HEK293 (cell line): ENCODE measurements around the gene REG3G.

Experiments used
- CTCF ChIA-PET: fragments of 350-600 bp; formaldehyde crosslinking; extraction: SDS; loops from one replicate; lab custom pipeline; 2021; ENCODE audit warnings: antibody characterized with exemption; lab: Yijun Ruan, JAX
- POLR2A ChIA-PET: fragments of 300-600 bp; formaldehyde crosslinking; extraction: SDS; loops from one replicate; lab custom pipeline; 2020; ENCODE audit warnings: antibody characterized with exemption, inconsistent platforms; lab: Yijun Ruan, JAX
- H3K27ac ChIP-seq: fragments of 200-500 bp; sonication (Bioruptor generic); 2 replicates; pipeline ENCODE4 v1.5.1; 2014; ENCODE audit warnings: low read depth, low read length, control low read depth, inconsistent platforms; ENCODE audit errors: extremely low read depth
- H3K36me3 ChIP-seq, 2 experiments: fragments of 200-500 bp in 1 of 2; sonication (Bioruptor generic) in 1 of 2; 1 replicate in 1 of 2; 2 replicates in 1 of 2; pipeline ENCODE4 v1.5.1; 2014 to 2017; ENCODE audit warnings: inconsistent platforms in 2 of 2, low read length in 2 of 2; ENCODE audit not compliant: control insufficient read depth in 2 of 2, insufficient read depth in 1 of 2
- H3K4me1 ChIP-seq: fragments of 200-500 bp; sonication (Bioruptor generic); 2 replicates; pipeline ENCODE4 v1.5.1; 2014; ENCODE audit warnings: mild to moderate bottlenecking, low read length, inconsistent platforms; ENCODE audit not compliant: control insufficient read depth, insufficient read depth
- H3K4me3 ChIP-seq: 2 replicates; pipeline ENCODE4 v1.5.1; 2011; ENCODE audit warnings: low read depth, mild to moderate bottlenecking, control low read depth, low read length, moderate library complexity
- H3K9me3 ChIP-seq: fragments of 200-500 bp; sonication (Bioruptor generic); 2 replicates; pipeline ENCODE4 v1.5.1; 2014; ENCODE audit warnings: low read depth, low read length, inconsistent platforms; ENCODE audit not compliant: control insufficient read depth, insufficient read depth
- HOXA7 ChIP-seq: sonication (generic); formaldehyde crosslinking; IDR thresholded peaks from 2 replicates; pipeline ENCODE4 v1.8.1; 2022; ENCODE audit warnings: missing genetic modification reagents, borderline replicate concordance
- INSM2 ChIP-seq: fragments of 450-650 bp; formaldehyde crosslinking; IDR thresholded peaks from 2 replicates; pipeline ENCODE4 v1.5.1; 2016; ENCODE audit warnings: missing biosample characterization, missing genetic modification characterization
- KLF1 ChIP-seq: fragments of 450-650 bp; formaldehyde crosslinking; IDR thresholded peaks from 2 replicates; pipeline ENCODE4 v1.5.1; 2016; ENCODE audit warnings: missing biosample characterization, missing genetic modification characterization
- SCRT2 ChIP-seq: fragments of 450-650 bp; formaldehyde crosslinking; IDR thresholded peaks from 2 replicates; pipeline ENCODE4 v1.5.1; 2016; ENCODE audit warnings: missing biosample characterization, missing genetic modification characterization
- ZBTB11 ChIP-seq: fragments of 450-650 bp; formaldehyde crosslinking; conservative IDR thresholded peaks from 2 replicates; pipeline ENCODE4 v1.5.1; 2016; ENCODE audit warnings: low read depth, missing biosample characterization, missing genetic modification characterization
- ZEB2 ChIP-seq: fragments of 450-650 bp; formaldehyde crosslinking; IDR thresholded peaks from 2 replicates; pipeline ENCODE4 v1.5.1; 2016; ENCODE audit warnings: missing biosample characterization, missing genetic modification characterization
- ZNF16 ChIP-seq: fragments of 450-650 bp; formaldehyde crosslinking; IDR thresholded peaks from 2 replicates; pipeline ENCODE4 v1.5.1; 2016; ENCODE audit warnings: low read depth, missing biosample characterization, missing genetic modification characterization
- ZNF311 ChIP-seq: fragments of 450-650 bp; formaldehyde crosslinking; IDR thresholded peaks from 2 replicates; pipeline ENCODE4 v1.5.1; 2017; ENCODE audit warnings: missing biosample characterization, missing genetic modification characterization, borderline replicate concordance
- ZNF561 ChIP-seq: fragments of 450-650 bp; IDR thresholded peaks from 2 replicates; pipeline ENCODE4 v1.5.1; 2018; ENCODE audit warnings: missing biosample characterization, missing genetic modification characterization, borderline replicate concordance
- ZNF639 ChIP-seq: fragments of 450-650 bp; formaldehyde crosslinking; IDR thresholded peaks from 2 replicates; pipeline ENCODE4 v1.5.1; 2016; ENCODE audit warnings: missing biosample characterization, missing genetic modification characterization
- ZNF660 ChIP-seq: fragments of 450-650 bp; IDR thresholded peaks from 2 replicates; pipeline ENCODE4 v1.5.1; 2018; ENCODE audit warnings: missing biosample characterization, mild to moderate bottlenecking, missing genetic modification characterization
- ZSCAN16 ChIP-seq: fragments of 450-650 bp; formaldehyde crosslinking; IDR thresholded peaks from 2 replicates; pipeline ENCODE4 v1.5.1; 2016; ENCODE audit warnings: missing biosample characterization, missing genetic modification characterization
- ZSCAN23 ChIP-seq: fragments of 450-650 bp; formaldehyde crosslinking; IDR thresholded peaks from 2 replicates; pipeline ENCODE4 v1.5.1; 2016; ENCODE audit warnings: missing biosample characterization, missing genetic modification characterization
- ZSCAN30 ChIP-seq: fragments of 450-650 bp; IDR thresholded peaks from 2 replicates; pipeline ENCODE4 v1.5.1; 2018; ENCODE audit warnings: missing biosample characterization, mild to moderate bottlenecking, missing genetic modification characterization, moderate library complexity

REG3G gene

GRCh38 chr2:79005216-79005615, 20.3 kb upstream of the REG3G start:
- H3K27ac ChIP-seq: no peak overlapping the region
- H3K4me3 ChIP-seq: no peak overlapping the region
- no peak for TF ChIP-seq ZNF639
- TF ChIP-seq ZNF660: no peak
- TF ChIP-seq ZSCAN23 (tag by site-specific recombination): no peak
- no peak for TF ChIP-seq ZBTB11 (tag by site-specific recombination)
- TF ChIP-seq ZEB2 (tag by site-specific recombination): no peak
- TF ChIP-seq ZNF16 (tag by site-specific recombination): no peak
- no peaks in the 10 kb centered on the region for H3K4me1 ChIP-seq
- H3K9me3 ChIP-seq: no peaks in the 10 kb centered on the region
- CTCF ChIA-PET: no interaction called here
- no peaks in the 10 kb centered on the region for H3K36me3 ChIP-seq
- POLR2A ChIA-PET: no interaction called here

DNA sequence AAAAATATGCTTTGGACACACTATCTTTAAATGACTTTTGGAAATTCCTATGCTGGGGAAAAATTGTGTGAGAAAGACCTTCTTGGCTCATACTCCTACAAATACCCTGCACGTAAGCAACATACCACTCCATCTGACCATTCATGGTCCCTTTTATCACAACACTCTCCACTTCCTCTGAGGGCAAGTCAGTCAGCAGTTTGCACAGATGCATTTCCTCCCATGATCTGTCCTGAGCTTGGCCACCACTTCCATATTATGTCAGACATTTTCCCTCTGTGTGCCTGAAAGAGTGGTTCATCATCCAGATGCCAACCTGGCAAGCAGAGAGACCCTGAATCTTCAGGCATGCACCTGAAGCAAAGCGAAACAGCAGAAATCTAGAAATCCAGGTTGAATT, 16.1 kb upstream of the REG3G start:
- TF ChIP-seq ZNF561 (no peak), ZNF311 (tag by site-specific recombination) (no peak), HOXA7 (no peak), KLF1 (tag by site-specific recombination) (no peak), SCRT2 (tag by site-specific recombination) (no peak), ZSCAN30 (tag by site-specific recombination) (no peak), ZSCAN16 (tag by site-specific recombination) (no peak), INSM2 (no peak)
- TF ChIP-seq, all 188 proteins: peak for 0
- ChIA-PET POLR2A (no interaction called here), CTCF (interaction anchor here (0.6 kb wide), 1 partner anchor 104 kb away, joined by 6 read pairs; no protein-coding TSS in a partner anchor)
- Histone ChIP-seq H3K4me3 (no peak overlapping the region), H3K9me3 (no peaks in the 10 kb centered on the region), H3K4me1 (no peaks in the 10 kb centered on the region), H3K36me3 (no peaks in the 10 kb centered on the region), H3K27ac (no peak overlapping the region)

GRCh38 chr2:79011496-79011895, 14.0 kb upstream of the REG3G start:
- Histone ChIP-seq H3K4me3 (no peak overlapping the region), H3K36me3 (no peaks in the 10 kb centered on the region), H3K9me3 (no peaks in the 10 kb centered on the region), H3K27ac (no peak overlapping the region), H3K4me1 (no peaks in the 10 kb centered on the region)
- ChIA-PET CTCF (no interaction called here), POLR2A (no interaction called here)
- no peak for TF ChIP-seq KLF1 (tag by site-specific recombination)
